Suprapubic skin (tissue), 3 donors: ENCODE measurements around the gene WASHC4.

ENCODE experiments used
- CTCF ChIP-seq, 2 donors: fragments of 200-600 bp in 1 of 2; fragments of 450-650 bp in 1 of 2; sonication (generic) in 1 of 2; IDR thresholded peaks; one replicate each; pipeline ENCODE4 v1.5.1; 2016 to 2019; ENCODE audit warnings: antibody characterized with exemption in 2 of 2, mild to moderate bottlenecking in 1 of 2, moderate library complexity in 1 of 2
- EP300 ChIP-seq: sonication (generic); formaldehyde crosslinking; IDR thresholded peaks from one replicate; pipeline ENCODE4 v1.6.1; 2017; ENCODE audit warnings: antibody characterized with exemption

- TF ChIP-seq EP300 = no peak
- TF ChIP-seq CTCF (IDR thresholded peaks at IDR 0.05) = no peak
Observed at GRCh38 chr12:105116969-105117368, 9.4 kb downstream of the WASHC4 start.
